HepG2 (cell line): Measurements from ENCODE around the gene GORASP2. TPM values are rescaled to one million over a fixed set of nuclear protein-coding genes. Genes with fewer than 3 reads are reported as not detected.

Experiments used
- ELK4 ChIP-seq: sonication (generic); formaldehyde crosslinking; IDR thresholded peaks from 2 replicates; pipeline ENCODE4 v1.9.0; 2021; ENCODE audit warnings: missing genetic modification reagents, borderline replicate concordance
- HES4 ChIP-seq: sonication (generic); formaldehyde crosslinking; IDR thresholded peaks from 2 replicates; pipeline ENCODE4 v1.9.0; 2021; ENCODE audit warnings: mild to moderate bottlenecking, missing genetic modification reagents, borderline replicate concordance
- MXD3 ChIP-seq: IDR thresholded peaks from 2 replicates; pipeline ENCODE4 v1.6.1; 2016; ENCODE audit warnings: mild to moderate bottlenecking, missing biosample characterization, missing genetic modification reagents
- STAT5B ChIP-seq: sonication (generic); formaldehyde crosslinking; IDR thresholded peaks from 2 replicates; pipeline ENCODE4 v1.4.0; 2020; ENCODE audit warnings: missing genetic modification reagents
- TBP ChIP-seq: sonication (generic); formaldehyde crosslinking; IDR thresholded peaks from 2 replicates; pipeline ENCODE4 v1.5.0; 2020; ENCODE audit warnings: missing genetic modification reagents
- ZBTB14 ChIP-seq: sonication (generic); formaldehyde crosslinking; IDR thresholded peaks from 2 replicates; pipeline ENCODE4 v1.4.0; 2020; ENCODE audit warnings: missing genetic modification reagents
- ZFP37 ChIP-seq: sonication (generic); formaldehyde crosslinking; IDR thresholded peaks from 2 replicates; pipeline ENCODE4 v1.4.0; 2020; ENCODE audit warnings: missing genetic modification reagents, borderline replicate concordance
- ZNF34 ChIP-seq: sonication (generic); formaldehyde crosslinking; IDR thresholded peaks from 2 replicates; pipeline ENCODE4 v1.4.0; 2020; ENCODE audit warnings: mild to moderate bottlenecking, missing genetic modification reagents, borderline replicate concordance
- ZNF382 ChIP-seq: sonication (generic); formaldehyde crosslinking; IDR thresholded peaks from 2 replicates; pipeline ENCODE4 v1.5.0; 2020; ENCODE audit warnings: missing genetic modification reagents, mild to moderate bottlenecking, borderline replicate concordance
- ZNF512B ChIP-seq: sonication (generic); formaldehyde crosslinking; IDR thresholded peaks from 2 replicates; pipeline ENCODE4 v1.5.1; 2020; ENCODE audit warnings: missing genetic modification reagents, mild to moderate bottlenecking, borderline replicate concordance
- ZNF615 ChIP-seq: sonication (generic); formaldehyde crosslinking; IDR thresholded peaks from 2 replicates; pipeline ENCODE4 v1.5.0; 2020; ENCODE audit warnings: mild to moderate bottlenecking, missing genetic modification reagents, borderline replicate concordance
- polyA plus RNA-seq, 8 experiments: library from polyadenylated mRNA; depleted of rRNA in 3 of 8; stranded (reverse) in 7 of 8; unstranded in 1 of 8; fragments of >200 nt; fragmentation: Illumina TruSeq in 4 of 8; extraction: Trizol in 4 of 8; gene quantifications; 2 replicates each; pipeline versions ENCODE4 v1.2.1 to v1.2.3, GENCODE V29; 2011 to 2016; ENCODE audit warnings: low read depth in 4 of 8, missing spikeins in 1 of 8, mixed read lengths in 1 of 8; ENCODE audit not compliant: insufficient read depth in 1 of 8
- total RNA-seq, 5 experiments: library from RNA; depleted of rRNA; stranded (reverse); fragments of >200 nt; fragmentation: Illumina TruSeq; extraction: Trizol; gene quantifications; 2 replicates each; pipeline ENCODE4 v1.2.3, GENCODE V29; 2016; ENCODE audit warnings: low read depth in 1 of 5
- TF ChIP-seq, protein P1 (sequence below): sonication (generic); formaldehyde crosslinking; IDR thresholded peaks from 2 replicates; pipeline ENCODE4 v1.8.0; 2022; ENCODE audit warnings: missing genetic modification reagents, mild to moderate bottlenecking, moderate library complexity, borderline replicate concordance
- TF ChIP-seq, protein P2 (sequence below): sonication (generic); formaldehyde crosslinking; IDR thresholded peaks from 2 replicates; pipeline ENCODE4 v1.4.0; 2020; ENCODE audit warnings: missing genetic modification reagents, borderline replicate concordance

GORASP2 gene
- total and polyA plus RNA-seq, 2 of the 13 experiments (the other 11 are each of a cell fraction or from before 2014, with no cell fraction given) = 103 to 239 TPM

DNA sequence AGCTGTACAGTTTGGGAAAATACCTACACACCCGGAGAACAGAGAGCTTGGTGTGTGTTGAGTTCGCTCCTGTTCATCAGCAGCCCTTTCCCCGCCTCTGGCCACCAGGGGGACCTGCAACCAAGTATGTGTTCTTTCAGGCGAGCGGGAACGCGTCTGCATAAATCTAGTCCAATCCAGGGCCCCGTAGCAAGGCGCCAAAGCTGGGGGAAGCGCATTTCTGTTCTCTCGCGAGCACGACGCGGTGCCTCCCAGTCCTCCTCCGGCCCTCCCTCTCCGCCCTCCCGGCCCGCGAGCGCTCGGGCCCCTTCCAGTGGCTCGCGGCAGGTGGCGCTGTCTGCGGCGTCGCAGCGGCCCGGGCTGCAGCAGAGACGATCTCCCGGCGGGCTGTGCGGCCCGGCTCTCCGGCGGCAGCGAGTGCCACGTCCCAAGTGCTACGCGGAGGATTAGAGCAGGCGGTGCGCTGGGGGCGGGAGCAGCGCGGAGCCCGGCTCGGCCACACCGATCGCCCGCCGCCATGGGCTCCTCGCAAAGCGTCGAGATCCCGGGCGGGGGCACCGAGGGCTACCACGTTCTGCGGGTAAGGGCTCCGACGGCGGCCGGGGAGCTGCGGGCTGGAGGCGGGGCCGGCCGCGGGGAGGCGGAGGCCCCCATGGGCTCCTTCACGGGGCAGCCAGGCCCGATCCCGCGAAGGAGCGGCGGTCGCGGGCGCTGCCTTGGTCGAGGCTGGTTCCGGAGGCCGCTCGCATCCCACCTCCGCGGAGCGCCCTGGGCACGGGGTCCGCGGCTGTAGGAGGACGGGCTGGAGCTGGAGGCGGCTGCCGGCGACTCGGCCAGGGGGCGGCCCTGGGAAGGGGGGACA is at the start of gene GORASP2 (continued):
- TF ChIP-seq, protein P1, sequence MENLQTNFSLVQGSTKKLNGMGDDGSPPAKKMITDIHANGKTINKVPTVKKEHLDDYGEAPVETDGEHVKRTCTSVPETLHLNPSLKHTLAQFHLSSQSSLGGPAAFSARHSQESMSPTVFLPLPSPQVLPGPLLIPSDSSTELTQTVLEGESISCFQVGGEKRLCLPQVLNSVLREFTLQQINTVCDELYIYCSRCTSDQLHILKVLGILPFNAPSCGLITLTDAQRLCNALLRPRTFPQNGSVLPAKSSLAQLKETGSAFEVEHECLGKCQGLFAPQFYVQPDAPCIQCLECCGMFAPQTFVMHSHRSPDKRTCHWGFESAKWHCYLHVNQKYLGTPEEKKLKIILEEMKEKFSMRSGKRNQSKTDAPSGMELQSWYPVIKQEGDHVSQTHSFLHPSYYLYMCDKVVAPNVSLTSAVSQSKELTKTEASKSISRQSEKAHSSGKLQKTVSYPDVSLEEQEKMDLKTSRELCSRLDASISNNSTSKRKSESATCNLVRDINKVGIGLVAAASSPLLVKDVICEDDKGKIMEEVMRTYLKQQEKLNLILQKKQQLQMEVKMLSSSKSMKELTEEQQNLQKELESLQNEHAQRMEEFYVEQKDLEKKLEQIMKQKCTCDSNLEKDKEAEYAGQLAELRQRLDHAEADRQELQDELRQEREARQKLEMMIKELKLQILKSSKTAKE (CRISPR knock-in tag) = peak; percentile 90
- no peak; the same call in 1 of the 2 replicates for TF ChIP-seq ZNF512B
- no peak for TF ChIP-seq ELK4
- TF ChIP-seq ZBTB14 (CRISPR knock-in tag) = peak; percentile 48; the same call in 1 of the 2 replicates
- peak; percentile 27; the same call in 1 of the 2 replicates for TF ChIP-seq STAT5B
- no peak for TF ChIP-seq ZNF382 (CRISPR knock-in tag)
- TF ChIP-seq HES4 (CRISPR knock-in tag) = peak; percentile 99
- TF ChIP-seq MXD3 (CRISPR knock-in tag) = peak; percentile 98
- peak; percentile 60; the same call in 1 of the 2 replicates for TF ChIP-seq TBP (CRISPR knock-in tag)
- TF ChIP-seq, protein P2, sequence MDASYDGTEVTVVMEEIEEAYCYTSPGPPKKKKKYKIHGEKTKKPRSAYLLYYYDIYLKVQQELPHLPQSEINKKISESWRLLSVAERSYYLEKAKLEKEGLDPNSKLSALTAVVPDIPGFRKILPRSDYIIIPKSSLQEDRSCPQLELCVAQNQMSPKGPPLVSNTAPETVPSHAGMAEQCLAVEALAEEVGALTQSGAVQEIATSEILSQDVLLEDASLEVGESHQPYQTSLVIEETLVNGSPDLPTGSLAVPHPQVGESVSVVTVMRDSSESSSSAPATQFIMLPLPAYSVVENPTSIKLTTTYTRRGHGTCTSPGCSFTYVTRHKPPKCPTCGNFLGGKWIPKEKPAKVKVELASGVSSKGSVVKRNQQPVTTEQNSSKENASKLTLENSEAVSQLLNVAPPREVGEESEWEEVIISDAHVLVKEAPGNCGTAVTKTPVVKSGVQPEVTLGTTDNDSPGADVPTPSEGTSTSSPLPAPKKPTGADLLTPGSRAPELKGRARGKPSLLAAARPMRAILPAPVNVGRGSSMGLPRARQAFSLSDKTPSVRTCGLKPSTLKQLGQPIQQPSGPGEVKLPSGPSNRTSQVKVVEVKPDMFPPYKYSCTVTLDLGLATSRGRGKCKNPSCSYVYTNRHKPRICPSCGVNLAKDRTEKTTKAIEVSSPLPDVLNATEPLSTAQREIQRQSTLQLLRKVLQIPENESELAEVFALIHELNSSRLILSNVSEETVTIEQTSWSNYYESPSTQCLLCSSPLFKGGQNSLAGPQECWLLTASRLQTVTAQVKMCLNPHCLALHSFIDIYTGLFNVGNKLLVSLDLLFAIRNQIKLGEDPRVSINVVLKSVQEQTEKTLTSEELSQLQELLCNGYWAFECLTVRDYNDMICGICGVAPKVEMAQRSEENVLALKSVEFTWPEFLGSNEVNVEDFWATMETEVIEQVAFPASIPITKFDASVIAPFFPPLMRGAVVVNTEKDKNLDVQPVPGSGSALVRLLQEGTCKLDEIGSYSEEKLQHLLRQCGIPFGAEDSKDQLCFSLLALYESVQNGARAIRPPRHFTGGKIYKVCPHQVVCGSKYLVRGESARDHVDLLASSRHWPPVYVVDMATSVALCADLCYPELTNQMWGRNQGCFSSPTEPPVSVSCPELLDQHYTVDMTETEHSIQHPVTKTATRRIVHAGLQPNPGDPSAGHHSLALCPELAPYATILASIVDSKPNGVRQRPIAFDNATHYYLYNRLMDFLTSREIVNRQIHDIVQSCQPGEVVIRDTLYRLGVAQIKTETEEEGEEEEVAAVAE (CRISPR knock-in tag) = peak; percentile 22; the same call in 1 of the 2 replicates
- peak; percentile 91 for TF ChIP-seq ZNF615
- TF ChIP-seq ZFP37 (CRISPR knock-in tag) = no peak
- TF ChIP-seq ZNF34 (CRISPR knock-in tag) = no peak
